Measurements from ENCODE around the gene SOCS6.

The SOCS6 gene

DNA sequence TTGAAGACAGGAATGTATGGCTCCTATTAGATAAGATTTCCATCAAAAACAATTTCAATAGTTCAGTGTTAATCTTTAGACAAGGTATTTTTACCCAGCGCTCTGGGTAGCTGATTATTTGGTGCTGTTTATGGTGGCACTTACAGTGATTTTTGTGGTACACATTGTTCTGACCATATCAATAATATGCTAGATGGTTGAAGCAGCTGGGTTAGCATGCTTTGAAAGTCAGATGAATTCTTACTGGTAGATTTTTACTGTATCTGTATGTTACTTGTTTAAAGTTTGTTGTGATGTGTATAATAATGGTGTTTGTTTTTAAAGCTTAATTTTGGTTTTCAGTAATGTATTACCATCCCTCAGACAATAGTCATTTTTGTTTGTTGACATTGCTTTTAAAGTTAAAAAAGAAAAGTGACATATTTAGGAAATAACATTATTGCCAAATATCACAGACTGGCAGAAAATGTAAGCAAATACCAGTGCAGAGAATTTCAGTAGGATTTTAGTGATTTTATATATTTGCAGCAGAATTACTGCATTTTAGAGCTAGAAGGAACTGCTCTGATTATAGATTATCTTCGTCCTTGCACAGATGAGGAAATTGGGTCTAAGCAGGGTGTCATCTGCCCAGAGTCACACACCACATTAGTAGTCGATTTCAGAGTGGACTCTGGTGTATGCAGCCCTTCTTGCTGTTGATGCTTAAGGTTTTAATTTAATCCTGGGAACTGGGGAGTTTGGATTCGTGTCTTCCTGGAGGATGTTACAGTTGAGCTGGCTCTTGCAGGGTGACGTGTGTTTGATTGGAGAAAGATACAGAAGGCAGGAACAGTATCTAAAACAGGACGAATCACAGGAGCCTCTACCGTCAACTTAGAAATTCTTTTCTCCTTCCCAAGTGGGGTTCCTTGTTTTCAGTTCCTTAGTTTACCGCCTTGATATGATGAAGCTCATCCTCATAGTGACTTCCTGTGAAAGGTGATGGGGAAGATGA lies 6.6 kb downstream of the SOCS6 start:
- no peak for DNase-seq (ENCODE audit: low read depth)
- TF ChIP-seq, protein P1, sequence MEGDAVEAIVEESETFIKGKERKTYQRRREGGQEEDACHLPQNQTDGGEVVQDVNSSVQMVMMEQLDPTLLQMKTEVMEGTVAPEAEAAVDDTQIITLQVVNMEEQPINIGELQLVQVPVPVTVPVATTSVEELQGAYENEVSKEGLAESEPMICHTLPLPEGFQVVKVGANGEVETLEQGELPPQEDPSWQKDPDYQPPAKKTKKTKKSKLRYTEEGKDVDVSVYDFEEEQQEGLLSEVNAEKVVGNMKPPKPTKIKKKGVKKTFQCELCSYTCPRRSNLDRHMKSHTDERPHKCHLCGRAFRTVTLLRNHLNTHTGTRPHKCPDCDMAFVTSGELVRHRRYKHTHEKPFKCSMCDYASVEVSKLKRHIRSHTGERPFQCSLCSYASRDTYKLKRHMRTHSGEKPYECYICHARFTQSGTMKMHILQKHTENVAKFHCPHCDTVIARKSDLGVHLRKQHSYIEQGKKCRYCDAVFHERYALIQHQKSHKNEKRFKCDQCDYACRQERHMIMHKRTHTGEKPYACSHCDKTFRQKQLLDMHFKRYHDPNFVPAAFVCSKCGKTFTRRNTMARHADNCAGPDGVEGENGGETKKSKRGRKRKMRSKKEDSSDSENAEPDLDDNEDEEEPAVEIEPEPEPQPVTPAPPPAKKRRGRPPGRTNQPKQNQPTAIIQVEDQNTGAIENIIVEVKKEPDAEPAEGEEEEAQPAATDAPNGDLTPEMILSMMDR (IDR thresholded peaks at IDR 0.05; ENCODE audit: low read depth, low read length, missing control alignments) = no peak
- H3K4me3 ChIP-seq (ENCODE audit: low read depth, low read length) = no peak overlapping the region

DNA sequence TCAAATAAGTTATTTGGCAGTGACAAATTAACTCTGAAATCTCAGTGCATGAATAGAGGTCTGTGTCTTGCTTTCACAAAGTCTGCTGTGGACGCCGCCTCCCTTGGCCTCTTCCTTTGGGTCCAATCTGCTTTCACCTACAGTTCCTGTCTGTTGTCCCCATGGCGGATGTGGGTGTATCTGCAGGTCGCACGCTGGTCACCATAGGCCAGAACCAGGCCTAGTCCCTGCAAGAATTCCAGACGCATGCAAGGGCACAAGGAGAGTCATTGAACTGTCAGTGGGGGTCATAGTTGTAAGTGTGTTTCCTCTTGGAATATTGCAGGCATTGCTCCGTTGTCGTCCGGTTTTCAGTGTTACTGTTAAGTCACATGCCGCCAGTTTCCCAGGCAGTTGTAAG lies 7.4 kb downstream of the SOCS6 start:
- no peak for DNase-seq (ENCODE audit: low read depth)
- H3K4me3 ChIP-seq (ENCODE audit: low read depth, low read length) = no peak overlapping the region
- TF ChIP-seq, protein P1 (IDR thresholded peaks at IDR 0.05; ENCODE audit: low read depth, low read length, missing control alignments) = no peak

DNA sequence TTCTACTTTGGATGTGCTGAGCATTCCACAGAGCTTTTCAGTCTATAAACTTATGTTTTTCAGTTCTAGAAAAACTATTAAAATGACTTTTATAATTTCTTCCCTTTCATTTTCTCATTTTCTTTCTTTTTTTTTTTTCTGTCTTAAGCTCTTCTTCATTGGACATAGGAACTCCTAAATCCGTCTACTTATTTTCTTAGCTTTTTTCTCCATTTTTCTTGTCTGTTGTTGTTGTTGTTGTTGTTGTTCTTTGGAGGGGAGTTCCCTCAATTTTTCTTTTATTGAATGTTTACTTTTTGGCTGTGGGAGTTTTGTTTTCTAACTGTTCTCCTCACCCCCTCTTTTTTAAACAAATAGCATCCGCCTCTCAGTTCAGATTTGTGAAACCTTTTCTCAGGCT lies 7.9 kb downstream of the SOCS6 start:
- no peak overlapping the region for H3K4me3 ChIP-seq (ENCODE audit: low read depth, low read length)
- DNase-seq (ENCODE audit: low read depth) = no peak
- TF ChIP-seq, protein P1 (IDR thresholded peaks at IDR 0.05; ENCODE audit: low read depth, low read length, missing control alignments) = no peak

DNA sequence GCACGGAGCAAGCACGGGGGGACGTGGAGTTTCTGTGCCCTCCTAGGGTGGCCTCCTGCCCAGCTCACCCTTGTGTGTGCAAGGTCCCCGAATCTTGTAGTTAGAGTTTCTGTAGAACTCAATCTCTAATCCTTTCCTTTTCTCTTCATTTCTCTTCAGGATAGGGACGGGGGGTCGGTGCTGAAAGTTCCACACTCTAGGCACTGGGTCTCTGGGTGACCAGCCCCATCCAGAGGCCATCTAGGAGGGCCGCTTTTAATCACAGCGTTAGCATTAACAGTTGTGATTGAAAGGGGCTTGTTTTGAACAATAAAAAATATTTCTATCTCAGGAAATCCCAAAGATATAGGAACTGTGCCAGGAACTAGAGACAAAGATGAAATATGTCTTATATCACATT lies 10.5 kb downstream of the SOCS6 start:
- no peak for DNase-seq (ENCODE audit: low read depth)
- no peak overlapping the region for H3K4me3 ChIP-seq (ENCODE audit: low read depth, low read length)
- TF ChIP-seq, protein P1 (IDR thresholded peaks at IDR 0.05; ENCODE audit: low read depth, low read length, missing control alignments) = no peak

DNA sequence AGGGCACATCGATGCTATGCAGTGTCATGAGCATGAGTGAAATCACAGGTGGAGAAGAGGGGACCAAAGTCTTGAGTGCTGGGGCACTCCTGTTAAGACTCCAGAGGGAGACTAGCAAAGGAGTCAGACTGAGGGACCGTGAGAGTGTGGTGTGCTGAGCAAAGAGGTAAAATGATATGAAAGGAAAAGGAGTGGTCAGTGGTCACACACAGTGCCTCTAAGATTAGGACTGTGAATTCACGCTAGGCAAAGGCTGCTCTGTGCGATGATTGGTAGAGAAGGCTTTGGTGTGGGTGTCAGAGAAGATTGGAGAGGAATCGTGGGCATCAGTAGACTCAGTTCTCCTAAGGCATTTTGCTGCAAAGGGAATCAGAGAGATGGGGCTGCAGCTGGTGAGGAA lies 12.8 kb downstream of the SOCS6 start:
- no peak overlapping the region for H3K4me3 ChIP-seq (ENCODE audit: low read depth, low read length)
- TF ChIP-seq, protein P1 (IDR thresholded peaks at IDR 0.05; ENCODE audit: low read depth, low read length, missing control alignments) = no peak
- DNase-seq (ENCODE audit: low read depth) = no peak

DNA sequence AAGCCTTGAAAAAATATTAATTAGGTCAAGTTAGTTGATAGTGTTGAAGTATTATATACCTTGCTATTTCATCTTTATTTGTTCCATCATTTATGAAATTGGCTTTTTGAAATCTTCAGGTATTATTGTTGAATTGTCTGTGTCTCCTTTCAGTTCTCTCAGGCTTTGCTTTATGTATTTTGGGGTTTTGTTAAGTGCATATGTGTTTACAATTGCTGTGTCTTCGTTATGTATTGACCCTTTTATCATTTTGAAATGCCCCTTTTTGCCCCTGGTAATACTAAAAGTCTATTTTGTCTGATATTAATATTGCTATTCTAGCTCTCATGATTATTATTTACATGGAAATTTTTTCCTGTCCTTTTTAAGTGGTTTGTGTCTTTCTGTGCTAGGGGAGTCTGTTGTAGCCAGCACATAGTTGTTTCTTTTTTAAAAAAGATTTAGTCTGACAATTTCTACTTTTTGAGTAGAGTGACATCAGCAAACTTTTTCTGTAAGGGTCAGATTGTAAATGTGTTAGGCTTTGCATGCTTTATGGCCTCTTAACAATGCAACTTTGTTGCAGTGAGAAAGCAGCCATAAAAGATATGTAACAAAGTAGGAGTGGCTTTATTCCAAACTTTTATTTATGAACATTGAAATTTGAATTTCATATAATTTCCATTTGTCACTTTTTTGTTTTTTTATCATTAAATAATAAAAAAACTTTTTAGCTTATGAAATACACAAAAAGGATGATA lies 19.9 kb downstream of the SOCS6 start:
- TF ChIP-seq, protein P1 (IDR thresholded peaks at IDR 0.05; ENCODE audit: low read depth, low read length, missing control alignments) = no peak
- H3K4me3 ChIP-seq (ENCODE audit: low read depth, low read length) = no peak overlapping the region

More for the DNA sequence above, 19.9 kb downstream of the SOCS6 start:
- DNase-seq (ENCODE audit: low read depth) = no peak

Measured in GM12864 (cell line).